ENCODE results near the gene NR2E3.

Gene NR2E3

GRCh38 chr15:71782422-71783165, 27.8 kb upstream of the NR2E3 start:
- no peaks in the 10 kb centered on the region for H3K79me2 ChIP-seq
- H3K4me3 ChIP-seq (ENCODE audit: low read depth, low read length), result no peak overlapping the region
- TF ChIP-seq CTCF (IDR thresholded peaks at IDR 0.05), result no peak
- H3K4me1 ChIP-seq, result no peaks in the 10 kb centered on the region
- H3K9me3 ChIP-seq (ENCODE audit: control insufficient read depth, low read length), result no peaks in the 10 kb centered on the region
- H3K27ac ChIP-seq, result no peak overlapping the region
- no peaks in the 10 kb centered on the region for H3K36me3 ChIP-seq (ENCODE audit: control insufficient read depth, insufficient read depth, low read length)
- H2AFZ ChIP-seq, result no peak overlapping the region
- H3K9ac ChIP-seq, result no peak overlapping the region
- no peaks in the 10 kb centered on the region for H3K27me3 ChIP-seq (ENCODE audit: control insufficient read depth, insufficient read depth, low read length)
- no peak overlapping the region for H3K4me2 ChIP-seq (ENCODE audit: low read length)

- no peak for TF ChIP-seq CTCF (IDR thresholded peaks at IDR 0.05)
- no peaks in the 10 kb centered on the region for H3K27me3 ChIP-seq (ENCODE audit: control insufficient read depth, insufficient read depth, low read length)
- no peak overlapping the region for H2AFZ ChIP-seq
- no peaks in the 10 kb centered on the region for H3K9me3 ChIP-seq (ENCODE audit: control insufficient read depth, low read length)
- H3K79me2 ChIP-seq, result no peaks in the 10 kb centered on the region
- H3K4me2 ChIP-seq (ENCODE audit: low read length), result no peak overlapping the region
- no peak overlapping the region for H3K27ac ChIP-seq
- H3K4me1 ChIP-seq, result no peaks in the 10 kb centered on the region
- no peaks in the 10 kb centered on the region for H3K36me3 ChIP-seq (ENCODE audit: control insufficient read depth, insufficient read depth, low read length)
- no peak overlapping the region for H3K4me3 ChIP-seq (ENCODE audit: low read depth, low read length)
- H3K9ac ChIP-seq, result no peak overlapping the region
Observed at GRCh38 chr15:71784719-71785118, 25.6 kb upstream of the NR2E3 start.

- Histone ChIP-seq H3K79me2 (no peaks in the 10 kb centered on the region), H3K27me3 (ENCODE audit: control insufficient read depth, insufficient read depth, low read length) (no peaks in the 10 kb centered on the region), H3K27ac (no peak overlapping the region), H3K4me3 (ENCODE audit: low read depth, low read length) (no peak overlapping the region), H3K4me1 (no peaks in the 10 kb centered on the region), H2AFZ (no peak overlapping the region), H3K36me3 (ENCODE audit: control insufficient read depth, insufficient read depth, low read length) (no peaks in the 10 kb centered on the region), H3K9ac (no peak overlapping the region), H3K4me2 (ENCODE audit: low read length) (no peak overlapping the region), H3K9me3 (ENCODE audit: control insufficient read depth, low read length) (no peaks in the 10 kb centered on the region)
- no peak for TF ChIP-seq CTCF (IDR thresholded peaks at IDR 0.05)
Observed at GRCh38 chr15:71785996-71786395, 24.4 kb upstream of the NR2E3 start.

GRCh38 chr15:71786673-71787072, 23.7 kb upstream of the NR2E3 start:
- Histone ChIP-seq H3K27ac (no peak overlapping the region), H3K4me1 (no peaks in the 10 kb centered on the region), H3K4me2 (ENCODE audit: low read length) (no peak overlapping the region), H2AFZ (no peak overlapping the region), H3K9me3 (ENCODE audit: control insufficient read depth, low read length) (no peaks in the 10 kb centered on the region), H3K36me3 (ENCODE audit: control insufficient read depth, insufficient read depth, low read length) (no peaks in the 10 kb centered on the region), H3K79me2 (no peaks in the 10 kb centered on the region), H3K9ac (no peak overlapping the region), H3K4me3 (ENCODE audit: low read depth, low read length) (no peak overlapping the region), H3K27me3 (ENCODE audit: control insufficient read depth, insufficient read depth, low read length) (no peaks in the 10 kb centered on the region)
- TF ChIP-seq CTCF (IDR thresholded peaks at IDR 0.05), result no peak
